ENCODE measurements around the gene USP13. TPM values are rescaled to one million over a fixed set of nuclear protein-coding genes. Genes with fewer than 3 reads are reported as not detected.
A peak's percentile ranks its signal among the peaks of the same experiment; 100 is the strongest.

Gene USP13
- total RNA-seq (1 to 10 TPM; 4.3 to 4.8 TPM), total RNA-seq (0.72 to 25.1 (median 9.4) reads per million in 172 experiments)
- polyA plus RNA-seq (2013, experiment 1 of 2), result 3.5 TPM
- 6.2 TPM for polyA plus RNA-seq (2013, experiment 2 of 2)

GRCh38 chr3:179652447-179653095 lies at the start of gene USP13:
Gene USP13, plus strand, starts transcription at chr3:179653040. Its CDS starts 186 bp downstream, at chr3:179653226.
- H3K4me1 ChIP-seq (ENCODE audit: insufficient read depth, low read length), result peaks cover 22% of the 10 kb centered on the region
- H3K9me3 Mint-ChIP-seq, result no peaks in the 10 kb centered on the region
- H3K27ac ChIP-seq (ENCODE audit: low read depth in 1 of 2, low read length in 2 of 2), result peak within 1 kb of the TSS; percentile 47 to 48
- peaks cover 42% of the 10 kb centered on the region for H3K4me1 Mint-ChIP-seq (ENCODE audit: low read depth)
- H3K4me3 ChIP-seq (ENCODE audit: low read length), result peak within 1 kb of the TSS; percentile 94
- DNase-seq, result peak; percentile 22 to 85 (median 54)
- no peak for TF ChIP-seq CTCF (IDR thresholded peaks at IDR 0.05)
- intact Hi-C loops (cut with DNase I, micrococcal nuclease), result loop anchor here (2.0 to 5.0 kb wide), 2 partner anchors 48 to 950 kb away; partner anchors contain the start of genes MRPL47 (in 1 of the 2), NDUFB5 (in 1 of the 2) and TTC14 (in 1 of the 2)
- POLR2A ChIA-PET, result interaction anchor here (0.7 to 2.5 kb wide), 6 partner anchors 9 to 949 kb away, joined by 3 to 19 read pairs (median 12); partner anchors contain the start of genes ACTL6A, MRPL47, NDUFB5 and PIK3CA
- H3K36me3 ChIP-seq (ENCODE audit: insufficient read depth, low read length), result no peaks in the 10 kb centered on the region
- H3K9me3 ChIP-seq (ENCODE audit: control insufficient read depth in 1 of 2, insufficient read depth in 1 of 2, low read length in 2 of 2), result peaks cover 0 to 5% of the 10 kb centered on the region in 2 experiments
- CTCF ChIA-PET, result no interaction called here
- H3K36me3 Mint-ChIP-seq (ENCODE audit: low read depth), result peaks cover 8% of the 10 kb centered on the region
- H3K27me3 Mint-ChIP-seq, result no peaks in the 10 kb centered on the region
- peak within 1 kb of the TSS; percentile 91 for H3K27ac Mint-ChIP-seq
- H3K4me3 Mint-ChIP-seq, result peak within 1 kb of the TSS; percentile 98
- peak; percentile 64 for ATAC-seq (ENCODE audit: poor library complexity)
- H3K27me3 ChIP-seq (ENCODE audit: control insufficient read depth in 1 of 2, insufficient read depth in 2 of 2, low read length in 2 of 2), result no peaks in the 10 kb centered on the region

GRCh38 chr3:179603321-179603720 lies 49.5 kb upstream of the USP13 start:
- H3K36me3 ChIP-seq (ENCODE audit: insufficient read depth, low read length), result peaks cover 31% of the 10 kb centered on the region
- POLR2A ChIA-PET, result interaction anchor here (0.6 kb wide), 1 partner anchor 30 kb away, joined by 3 read pairs; no protein-coding TSS in a partner anchor
- H3K9me3 ChIP-seq (ENCODE audit: control insufficient read depth in 1 of 2, insufficient read depth in 1 of 2, low read length in 2 of 2), result no peaks in the 10 kb centered on the region
- Mint-ChIP-seq H3K27ac (peak overlapping the region; percentile 95), H3K4me1 (ENCODE audit: low read depth) (peaks cover 51% of the 10 kb centered on the region), H3K27me3 (no peaks in the 10 kb centered on the region), H3K4me3 (peak overlapping the region; percentile 91), H3K9me3 (no peaks in the 10 kb centered on the region), H3K36me3 (ENCODE audit: low read depth) (peaks cover 57% of the 10 kb centered on the region)
- no peak for ATAC-seq (ENCODE audit: poor library complexity)
- no peak for TF ChIP-seq CTCF (IDR thresholded peaks at IDR 0.05)
- H3K4me1 ChIP-seq (ENCODE audit: insufficient read depth, low read length), result peaks cover 17% of the 10 kb centered on the region
- no peak overlapping the region for H3K27ac ChIP-seq (ENCODE audit: low read depth in 1 of 2, low read length in 2 of 2)
- no peak overlapping the region for H3K4me3 ChIP-seq (ENCODE audit: low read length)
- no peaks in the 10 kb centered on the region for H3K27me3 ChIP-seq (ENCODE audit: control insufficient read depth in 1 of 2, insufficient read depth in 2 of 2, low read length in 2 of 2)
- CTCF ChIA-PET, result no interaction called here
- no peak for DNase-seq
- intact Hi-C loops (cut with DNase I, micrococcal nuclease), result loop anchor here in 1 of 2 experiments (5.0 kb wide), 2 partner anchors 256 to 456 kb away; partner anchors contain the start of genes MFN1 and PIK3CA

GRCh38 chr3:179603831-179604230 lies 49.0 kb upstream of the USP13 start:
- Histone ChIP-seq H3K4me1 (ENCODE audit: insufficient read depth, low read length) (peaks cover 17% of the 10 kb centered on the region), H3K27ac (ENCODE audit: low read depth in 1 of 2, low read length in 2 of 2) (peak overlapping the region; percentile 90 to 91), H3K4me3 (ENCODE audit: low read length) (peak overlapping the region; percentile 80), H3K9me3 (ENCODE audit: control insufficient read depth in 1 of 2, insufficient read depth in 1 of 2, low read length in 2 of 2) (no peaks in the 10 kb centered on the region), H3K27me3 (ENCODE audit: control insufficient read depth in 1 of 2, insufficient read depth in 2 of 2, low read length in 2 of 2) (no peaks in the 10 kb centered on the region), H3K36me3 (ENCODE audit: insufficient read depth, low read length) (peaks cover 26% of the 10 kb centered on the region)
- intact Hi-C loops (cut with DNase I, micrococcal nuclease), result loop anchor here (1.0 to 5.0 kb wide), 6 partner anchors 40 to 457 kb away; partner anchors contain the start of genes ACTL6A (in 1 of the 2), MFN1 (in 1 of the 2), PIK3CA (in 1 of the 2) and USP13 (in 1 of the 2)
- Mint-ChIP-seq H3K9me3 (no peaks in the 10 kb centered on the region), H3K4me3 (peak overlapping the region; percentile 91), H3K4me1 (ENCODE audit: low read depth) (peaks cover 54% of the 10 kb centered on the region), H3K36me3 (ENCODE audit: low read depth) (peaks cover 54% of the 10 kb centered on the region), H3K27ac (peak overlapping the region; percentile 95), H3K27me3 (no peaks in the 10 kb centered on the region)
- no peak for ATAC-seq (ENCODE audit: poor library complexity)
- DNase-seq, result no peak
- ChIA-PET POLR2A (interaction anchor here (1.4 kb wide), 1 partner anchor 39 kb away, joined by 4 read pairs; no protein-coding TSS in a partner anchor), CTCF (no interaction called here)
- TF ChIP-seq CTCF (IDR thresholded peaks at IDR 0.05), result no peak

Measured in CD4-positive, alpha-beta T cell (primary cell).